22Rv1 (cell line): ENCODE results near the gene LIPG.

Source experiments
- CTCF ChIP-seq: fragments of 450-650 bp; IDR thresholded peaks from 2 replicates; pipeline ENCODE4 v1.5.1; 2017; ENCODE audit warnings: mild to moderate bottlenecking
- ZFX ChIP-seq: fragments of 450-650 bp; IDR thresholded peaks from 2 replicates; pipeline ENCODE4 v1.6.1; 2017; ENCODE audit warnings: antibody characterized with exemption, borderline replicate concordance

DNA sequence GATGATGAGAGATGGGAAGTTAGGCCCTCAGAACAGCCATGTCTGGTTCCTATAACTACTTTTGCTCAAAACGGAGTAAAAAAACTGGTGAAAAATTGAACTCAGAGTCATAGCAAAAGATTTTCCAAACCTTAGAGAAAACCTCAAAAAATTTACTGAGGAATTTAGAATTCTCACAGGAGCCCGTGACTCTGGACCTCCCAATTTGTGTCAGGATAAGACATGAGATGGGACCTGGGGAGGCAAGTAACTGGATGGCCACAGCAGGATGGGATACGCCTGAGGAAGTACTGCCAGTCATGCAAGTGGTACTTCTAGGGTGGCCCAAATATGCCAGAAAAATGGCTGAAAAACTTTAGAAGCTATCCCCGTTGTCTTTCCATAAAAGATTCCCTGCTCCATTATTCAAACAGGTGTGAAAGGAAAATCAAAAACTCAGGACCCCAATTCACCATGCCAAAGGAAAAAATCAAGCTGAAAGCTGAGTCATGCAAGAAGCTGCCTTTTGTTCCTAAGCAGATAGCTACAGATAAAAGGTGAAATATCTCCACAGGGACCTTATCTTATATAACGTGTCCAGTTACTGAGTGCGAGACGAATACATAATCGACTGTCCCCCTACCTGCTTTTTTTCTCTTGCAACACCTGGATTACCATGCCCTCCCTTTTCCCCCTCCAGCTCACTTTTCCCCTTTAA is 34.1 kb upstream of the LIPG start:
- TF ChIP-seq CTCF: no peak
- no peak for TF ChIP-seq ZFX
